Spleen (tissue), 7 donors: ENCODE data around the gene ACKR1.

Experiments used
- POLR2A ChIP-seq, 3 donors: fragments of 450-650 bp; IDR thresholded peaks; one replicate each; pipeline ENCODE4 v1.5.1; 2017; ENCODE audit warnings: antibody characterized with exemption in 3 of 3, mild to moderate bottlenecking in 1 of 3
- POLR2AphosphoS5 ChIP-seq, 3 donors: sonication (generic); formaldehyde crosslinking; IDR thresholded peaks; one replicate each; pipeline ENCODE4 v1.5.1; 2017; ENCODE audit warnings: antibody characterized with exemption in 3 of 3
- TF ChIP-seq, protein P1 (sequence below), 11 experiments: fragments of 200-600 bp in 7 of 11; fragments of 450-650 bp in 4 of 11; sonication (generic) in 4 of 11; IDR thresholded peaks in 8 of 11; conservative IDR thresholded peaks in 3 of 11; 1 replicate in 7 of 11; 2 replicates in 4 of 11; pipeline versions ENCODE4 v1.4.0 to v1.8.0; 2016 to 2021; ENCODE audit warnings: antibody characterized with exemption in 11 of 11, inconsistent platforms in 4 of 11, mild to moderate bottlenecking in 1 of 11
- donor health status: DM: no; HTN: no; CAD: no; lungs with moderate emphysema.
- donor health status: DM: no; HTN: no; CAD: no.
- donor health status: DM: no; HTN: no; CAD: no.

DNA sequence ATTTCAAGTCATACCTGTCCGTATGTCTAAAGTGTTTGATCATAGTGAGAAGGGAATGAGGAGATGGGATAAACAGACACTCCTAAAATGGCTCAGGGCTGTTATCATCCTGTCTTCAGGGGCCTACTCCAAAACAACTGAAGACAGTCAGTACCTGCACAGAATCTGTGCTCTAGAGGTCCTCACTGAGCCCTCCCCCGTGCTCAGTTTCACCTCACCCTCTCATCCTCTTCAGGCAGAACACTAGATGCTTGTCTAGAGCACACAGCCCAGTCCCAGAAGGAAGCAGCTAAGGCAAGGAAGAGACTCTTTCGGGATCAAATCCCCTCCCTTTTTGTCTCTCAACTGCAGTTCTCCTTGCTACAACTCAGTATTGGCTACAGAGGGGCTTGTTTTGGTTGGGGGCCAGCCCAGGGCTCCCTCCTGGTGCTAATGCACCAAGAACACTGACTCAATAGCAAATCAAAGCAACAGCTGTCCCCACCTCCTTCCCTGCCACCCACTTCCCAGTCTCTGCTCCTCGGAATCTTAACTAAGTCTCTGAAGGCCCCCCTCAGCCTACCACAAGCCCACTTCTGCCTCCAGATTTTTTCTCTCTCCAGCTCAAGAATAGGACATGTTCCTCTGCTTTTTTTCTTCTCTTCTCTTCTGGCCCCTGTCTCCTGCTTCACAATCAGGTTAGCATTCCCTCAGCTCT lies 23.2 kb upstream of the ACKR1 start:
- TF ChIP-seq, protein P1, sequence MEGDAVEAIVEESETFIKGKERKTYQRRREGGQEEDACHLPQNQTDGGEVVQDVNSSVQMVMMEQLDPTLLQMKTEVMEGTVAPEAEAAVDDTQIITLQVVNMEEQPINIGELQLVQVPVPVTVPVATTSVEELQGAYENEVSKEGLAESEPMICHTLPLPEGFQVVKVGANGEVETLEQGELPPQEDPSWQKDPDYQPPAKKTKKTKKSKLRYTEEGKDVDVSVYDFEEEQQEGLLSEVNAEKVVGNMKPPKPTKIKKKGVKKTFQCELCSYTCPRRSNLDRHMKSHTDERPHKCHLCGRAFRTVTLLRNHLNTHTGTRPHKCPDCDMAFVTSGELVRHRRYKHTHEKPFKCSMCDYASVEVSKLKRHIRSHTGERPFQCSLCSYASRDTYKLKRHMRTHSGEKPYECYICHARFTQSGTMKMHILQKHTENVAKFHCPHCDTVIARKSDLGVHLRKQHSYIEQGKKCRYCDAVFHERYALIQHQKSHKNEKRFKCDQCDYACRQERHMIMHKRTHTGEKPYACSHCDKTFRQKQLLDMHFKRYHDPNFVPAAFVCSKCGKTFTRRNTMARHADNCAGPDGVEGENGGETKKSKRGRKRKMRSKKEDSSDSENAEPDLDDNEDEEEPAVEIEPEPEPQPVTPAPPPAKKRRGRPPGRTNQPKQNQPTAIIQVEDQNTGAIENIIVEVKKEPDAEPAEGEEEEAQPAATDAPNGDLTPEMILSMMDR (IDR thresholded peaks at IDR 0.05 in 8 of 11, conservative IDR thresholded peaks at IDR 0.05 in 3 of 11) = no peak
- no peak for TF ChIP-seq POLR2AphosphoS5 (IDR thresholded peaks at IDR 0.05)
- no peak for TF ChIP-seq POLR2A (IDR thresholded peaks at IDR 0.05)
